ENCODE measurements around the gene INTS3.

DNA sequence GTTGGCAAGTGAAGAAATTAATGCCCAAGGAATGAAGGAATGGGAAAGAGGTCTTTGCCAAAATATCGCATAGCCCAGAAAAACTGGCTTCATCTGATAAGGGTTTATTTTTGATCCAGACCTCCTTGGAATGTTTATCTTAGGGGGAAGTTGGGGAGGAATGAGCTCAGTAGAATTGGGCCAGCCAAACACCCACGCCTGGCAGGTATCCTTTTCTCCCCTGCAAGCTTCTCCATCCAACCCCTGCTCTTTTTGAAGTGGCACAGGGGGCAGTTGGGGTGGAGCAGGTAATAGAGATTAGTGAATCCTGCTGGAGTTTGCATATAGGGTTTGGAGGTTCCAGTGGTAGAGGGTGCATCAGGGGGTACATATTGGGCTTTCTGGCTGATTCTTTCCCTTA is 21.1 kb downstream of the INTS3 start:
- TF ChIP-seq, protein P1, sequence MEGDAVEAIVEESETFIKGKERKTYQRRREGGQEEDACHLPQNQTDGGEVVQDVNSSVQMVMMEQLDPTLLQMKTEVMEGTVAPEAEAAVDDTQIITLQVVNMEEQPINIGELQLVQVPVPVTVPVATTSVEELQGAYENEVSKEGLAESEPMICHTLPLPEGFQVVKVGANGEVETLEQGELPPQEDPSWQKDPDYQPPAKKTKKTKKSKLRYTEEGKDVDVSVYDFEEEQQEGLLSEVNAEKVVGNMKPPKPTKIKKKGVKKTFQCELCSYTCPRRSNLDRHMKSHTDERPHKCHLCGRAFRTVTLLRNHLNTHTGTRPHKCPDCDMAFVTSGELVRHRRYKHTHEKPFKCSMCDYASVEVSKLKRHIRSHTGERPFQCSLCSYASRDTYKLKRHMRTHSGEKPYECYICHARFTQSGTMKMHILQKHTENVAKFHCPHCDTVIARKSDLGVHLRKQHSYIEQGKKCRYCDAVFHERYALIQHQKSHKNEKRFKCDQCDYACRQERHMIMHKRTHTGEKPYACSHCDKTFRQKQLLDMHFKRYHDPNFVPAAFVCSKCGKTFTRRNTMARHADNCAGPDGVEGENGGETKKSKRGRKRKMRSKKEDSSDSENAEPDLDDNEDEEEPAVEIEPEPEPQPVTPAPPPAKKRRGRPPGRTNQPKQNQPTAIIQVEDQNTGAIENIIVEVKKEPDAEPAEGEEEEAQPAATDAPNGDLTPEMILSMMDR (IDR thresholded peaks at IDR 0.05): no peak
- no peak for TF ChIP-seq POLR2A (IDR thresholded peaks at IDR 0.05)

All from suprapubic skin (tissue), 3 donors.